OCI-LY1 (cell line): Measurements from ENCODE around the gene SPAST.
A peak's percentile ranks its signal among the peaks of the same experiment; 100 is the strongest.

ENCODE experiments used
- H2AFZ ChIP-seq: fragments of 200-600 bp; sonication (generic), shearing (Covaris generic); 2 replicates; pipeline ENCODE4 v1.6.0; 2014; ENCODE audit warnings: antibody characterized with exemption, mild to moderate bottlenecking, low read length
- H3F3A ChIP-seq: fragments of 200-600 bp; sonication (generic), shearing (Covaris generic); 2 replicates; pipeline ENCODE4 v1.6.0; 2014; ENCODE audit warnings: mild to moderate bottlenecking, antibody characterized with exemption, low read length, moderate library complexity; ENCODE audit not compliant: insufficient read depth
- H3K27ac ChIP-seq: fragments of 200-600 bp; sonication (generic); 2 replicates; pipeline ENCODE4 v1.5.1; 2014; ENCODE audit warnings: low read length, mixed run types, mild to moderate bottlenecking, low read depth; ENCODE audit not compliant: poor library complexity, severe bottlenecking
- H3K27me3 ChIP-seq: fragments of 200-600 bp; sonication (generic); 2 replicates; pipeline ENCODE4 v1.6.0; 2014; ENCODE audit warnings: antibody characterized with exemption, mild to moderate bottlenecking, low read length, moderate library complexity; ENCODE audit not compliant: insufficient read depth
- H3K36me3 ChIP-seq: fragments of 200-600 bp; sonication (generic); 2 replicates; pipeline ENCODE4 v1.6.1; 2014; ENCODE audit warnings: mild to moderate bottlenecking, antibody characterized with exemption, low read length, moderate library complexity, mixed read lengths; ENCODE audit not compliant: insufficient read depth
- H3K4me1 ChIP-seq: fragments of 200-600 bp; sonication (generic); 2 replicates; pipeline ENCODE4 v1.5.1; 2014; ENCODE audit warnings: mild to moderate bottlenecking, low read length, moderate library complexity; ENCODE audit not compliant: insufficient read depth, severe bottlenecking
- H3K4me2 ChIP-seq: fragments of 200-600 bp; sonication (generic), shearing (Covaris generic); 2 replicates; pipeline ENCODE4 v1.6.1; 2014; ENCODE audit warnings: low read length
- H3K4me3 ChIP-seq: fragments of 200-600 bp; sonication (generic); 2 replicates; pipeline ENCODE4 v1.5.1; 2014; ENCODE audit warnings: low read length, low read depth, mild to moderate bottlenecking, mixed read lengths; ENCODE audit not compliant: poor library complexity, severe bottlenecking
- H3K79me2 ChIP-seq: fragments of 200-600 bp; shearing (Covaris generic); 2 replicates; pipeline ENCODE4 v1.6.1; 2016; ENCODE audit warnings: mixed run types, low read length, mixed read lengths; ENCODE audit not compliant: insufficient read depth
- H3K9ac ChIP-seq: fragments of 200-600 bp; sonication (generic), shearing (Covaris generic); 2 replicates; pipeline ENCODE4 v1.6.1; 2014; ENCODE audit warnings: mild to moderate bottlenecking, low read length, mixed read lengths
- H3K9me2 ChIP-seq: fragments of 200-600 bp; sonication (generic), shearing (Covaris generic); 2 replicates; pipeline ENCODE4 v1.6.1; 2014; ENCODE audit warnings: low read depth, mild to moderate bottlenecking, low read length, mixed read lengths
- H3K9me3 ChIP-seq: fragments of 200-600 bp; shearing (Covaris generic); 2 replicates; pipeline ENCODE4 v1.6.1; 2014; ENCODE audit warnings: low read length, mixed read lengths
- H4K20me1 ChIP-seq: fragments of 200-600 bp; sonication (generic), shearing (Covaris generic); 2 replicates; pipeline ENCODE4 v1.6.0; 2016; ENCODE audit warnings: mild to moderate bottlenecking, low read length; ENCODE audit not compliant: insufficient read depth
- EZH2 ChIP-seq: fragments of 200-600 bp; sonication (generic), shearing (Covaris generic); IDR thresholded peaks from 2 replicates; pipeline ENCODE4 v1.8.0; 2017; ENCODE audit warnings: borderline replicate concordance, mixed run types, mild to moderate bottlenecking, antibody characterized with exemption, low read length, moderate library complexity, mixed read lengths
- TF ChIP-seq, protein P1 (sequence below): fragments of 200-600 bp; sonication (generic), shearing (Covaris generic); IDR thresholded peaks from 2 replicates; pipeline ENCODE4 v1.5.1; 2017; ENCODE audit warnings: mild to moderate bottlenecking, antibody characterized with exemption, low read length, moderate library complexity, mixed read lengths

The SPAST gene

GRCh38 chr2:32058130-32058529, 5.2 kb upstream of the SPAST start:
- Histone ChIP-seq H3K36me3 (no peaks in the 10 kb centered on the region), H3K9me3 (no peaks in the 10 kb centered on the region), H3K4me1 (peaks cover 9% of the 10 kb centered on the region), H3K4me2 (no peak overlapping the region), H3K27ac (no peak overlapping the region), H3K9ac (no peak overlapping the region), H3K27me3 (no peaks in the 10 kb centered on the region), H3K79me2 (no peaks in the 10 kb centered on the region), H3F3A (no peaks in the 10 kb centered on the region), H3K4me3 (no peak overlapping the region), H2AFZ (no peak overlapping the region), H3K9me2 (no peaks in the 10 kb centered on the region), H4K20me1 (no peaks in the 10 kb centered on the region)
- TF ChIP-seq, protein P1, sequence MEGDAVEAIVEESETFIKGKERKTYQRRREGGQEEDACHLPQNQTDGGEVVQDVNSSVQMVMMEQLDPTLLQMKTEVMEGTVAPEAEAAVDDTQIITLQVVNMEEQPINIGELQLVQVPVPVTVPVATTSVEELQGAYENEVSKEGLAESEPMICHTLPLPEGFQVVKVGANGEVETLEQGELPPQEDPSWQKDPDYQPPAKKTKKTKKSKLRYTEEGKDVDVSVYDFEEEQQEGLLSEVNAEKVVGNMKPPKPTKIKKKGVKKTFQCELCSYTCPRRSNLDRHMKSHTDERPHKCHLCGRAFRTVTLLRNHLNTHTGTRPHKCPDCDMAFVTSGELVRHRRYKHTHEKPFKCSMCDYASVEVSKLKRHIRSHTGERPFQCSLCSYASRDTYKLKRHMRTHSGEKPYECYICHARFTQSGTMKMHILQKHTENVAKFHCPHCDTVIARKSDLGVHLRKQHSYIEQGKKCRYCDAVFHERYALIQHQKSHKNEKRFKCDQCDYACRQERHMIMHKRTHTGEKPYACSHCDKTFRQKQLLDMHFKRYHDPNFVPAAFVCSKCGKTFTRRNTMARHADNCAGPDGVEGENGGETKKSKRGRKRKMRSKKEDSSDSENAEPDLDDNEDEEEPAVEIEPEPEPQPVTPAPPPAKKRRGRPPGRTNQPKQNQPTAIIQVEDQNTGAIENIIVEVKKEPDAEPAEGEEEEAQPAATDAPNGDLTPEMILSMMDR = no peak
- no peak for TF ChIP-seq EZH2

DNA sequence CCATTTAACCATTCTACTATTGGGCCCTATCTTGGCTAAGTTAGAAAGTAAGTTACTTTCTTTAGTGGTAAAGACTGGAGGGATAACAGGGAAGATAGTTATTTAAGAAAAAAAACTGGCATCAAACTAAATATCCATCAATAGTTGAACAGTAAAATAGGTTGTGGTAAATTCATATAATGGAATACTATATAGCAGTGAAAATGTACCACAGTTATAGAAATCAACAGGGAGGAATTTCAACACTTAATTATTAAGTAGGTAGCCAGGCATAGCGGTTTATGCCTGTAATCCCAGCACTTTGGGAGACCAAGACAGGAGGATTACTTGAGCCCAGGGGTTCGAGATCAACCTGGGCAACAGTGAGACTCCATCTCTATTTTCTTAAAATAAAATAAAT, 3.1 kb upstream of the SPAST start:
- Histone ChIP-seq H3K4me3 (no peak overlapping the region), H3K9ac (no peak overlapping the region), H3F3A (no peaks in the 10 kb centered on the region), H3K4me1 (peaks cover 14% of the 10 kb centered on the region), H3K9me2 (no peaks in the 10 kb centered on the region), H4K20me1 (no peaks in the 10 kb centered on the region), H3K36me3 (no peaks in the 10 kb centered on the region), H3K4me2 (no peak overlapping the region), H3K79me2 (peaks cover 7% of the 10 kb centered on the region; the same call in 1 of the 2 replicates), H2AFZ (no peak overlapping the region), H3K27ac (no peak overlapping the region), H3K27me3 (no peaks in the 10 kb centered on the region), H3K9me3 (no peaks in the 10 kb centered on the region)
- TF ChIP-seq, protein P1 = no peak
- TF ChIP-seq EZH2 = no peak

GRCh38 chr2:32061430-32061829, 1.9 kb upstream of the SPAST start:
- no peak overlapping the region for H3K9ac ChIP-seq
- H3K9me2 ChIP-seq = no peaks in the 10 kb centered on the region
- no peaks in the 10 kb centered on the region for H3K27me3 ChIP-seq
- H3K9me3 ChIP-seq = no peaks in the 10 kb centered on the region
- H3K4me1 ChIP-seq = peaks cover 26% of the 10 kb centered on the region
- no peak overlapping the region for H2AFZ ChIP-seq
- no peak for TF ChIP-seq EZH2
- no peaks in the 10 kb centered on the region for H3F3A ChIP-seq
- H3K36me3 ChIP-seq = no peaks in the 10 kb centered on the region
- no peak overlapping the region for H3K4me3 ChIP-seq
- H3K27ac ChIP-seq = no peak overlapping the region
- peaks cover 11% of the 10 kb centered on the region; the same call in 1 of the 2 replicates for H3K79me2 ChIP-seq
- no peaks in the 10 kb centered on the region for H4K20me1 ChIP-seq
- H3K4me2 ChIP-seq = no peak overlapping the region

- Histone ChIP-seq H3K9me2 (no peaks in the 10 kb centered on the region), H3K4me2 (peak overlapping the region; percentile 72), H4K20me1 (no peaks in the 10 kb centered on the region), H3K4me3 (peak overlapping the region; percentile 69), H3F3A (no peaks in the 10 kb centered on the region), H2AFZ (no peak overlapping the region), H3K79me2 (peaks cover 11% of the 10 kb centered on the region; the same call in 1 of the 2 replicates), H3K9me3 (no peaks in the 10 kb centered on the region), H3K4me1 (peaks cover 28% of the 10 kb centered on the region), H3K36me3 (no peaks in the 10 kb centered on the region), H3K27ac (no peak overlapping the region), H3K9ac (peak overlapping the region; percentile 76), H3K27me3 (no peaks in the 10 kb centered on the region)
- no peak for TF ChIP-seq EZH2
- TF ChIP-seq, protein P1 = no peak
Measured at GRCh38 chr2:32061973-32062861, 1.1 kb upstream of the SPAST start.
